Osteocyte (in vitro differentiated cells): ENCODE data around the gene SOHLH2. TPM values are rescaled to one million over a fixed set of nuclear protein-coding genes. Genes with fewer than 3 reads are reported as not detected.

Experiments
- DNase-seq: peaks from one replicate; pipeline ENCODE4 v3.0.0; 2021; ENCODE audit warnings: mixed read lengths; ENCODE audit not compliant: unreplicated experiment; ENCODE audit errors: extremely low spot score
- H3K27ac Mint-ChIP-seq: one replicate; pipeline ENCODE4 v1.8.0; 2021; ENCODE audit warnings: mild to moderate bottlenecking, mixed read lengths; ENCODE audit not compliant: unreplicated experiment
- H3K27me3 Mint-ChIP-seq: one replicate; pipeline ENCODE4 v1.8.0; 2021; ENCODE audit warnings: mixed read lengths; ENCODE audit not compliant: unreplicated experiment
- H3K36me3 Mint-ChIP-seq: one replicate; pipeline ENCODE4 v1.8.0; 2021; ENCODE audit warnings: mixed read lengths; ENCODE audit not compliant: unreplicated experiment
- H3K4me1 Mint-ChIP-seq: one replicate; pipeline ENCODE4 v1.8.0; 2021; ENCODE audit warnings: mixed read lengths; ENCODE audit not compliant: unreplicated experiment
- H3K4me3 Mint-ChIP-seq: one replicate; pipeline ENCODE4 v1.8.0; 2021; ENCODE audit warnings: mild to moderate bottlenecking, moderate library complexity, mixed read lengths; ENCODE audit not compliant: unreplicated experiment
- H3K9me3 Mint-ChIP-seq: one replicate; pipeline ENCODE4 v1.8.0; 2021; ENCODE audit warnings: mixed read lengths; ENCODE audit not compliant: unreplicated experiment
- CTCF ChIP-seq: fragments of 200-600 bp; sonication (generic); IDR thresholded peaks from 2 replicates; pipeline ENCODE4 v1.5.0; 2021; ENCODE audit warnings: antibody characterized with exemption, mild to moderate bottlenecking, moderate library complexity
- total RNA-seq: library from RNA; stranded (reverse); gene quantifications from 2 replicates; pipeline ENCODE4 v1.2.1, GENCODE V29; 2021

SOHLH2 gene
- total RNA-seq, 1 donor from 2014 or later = not detected

GRCh38 chr13:36126491-36126890, 87.9 kb downstream of the SOHLH2 start:
- TF ChIP-seq CTCF = no peak
- DNase-seq = no peak
- no peak overlapping the region for H3K27ac Mint-ChIP-seq
- H3K4me3 Mint-ChIP-seq = no peak overlapping the region
- H3K9me3 Mint-ChIP-seq = no peaks in the 10 kb centered on the region
- H3K36me3 Mint-ChIP-seq = no peaks in the 10 kb centered on the region
- peaks cover 46% of the 10 kb centered on the region for H3K27me3 Mint-ChIP-seq
- H3K4me1 Mint-ChIP-seq = peaks cover 20% of the 10 kb centered on the region

- peaks cover 44% of the 10 kb centered on the region for H3K27me3 Mint-ChIP-seq
- H3K9me3 Mint-ChIP-seq = no peaks in the 10 kb centered on the region
- H3K27ac Mint-ChIP-seq = no peak overlapping the region
- no peak for TF ChIP-seq CTCF
- H3K4me3 Mint-ChIP-seq = no peak overlapping the region
- no peaks in the 10 kb centered on the region for H3K36me3 Mint-ChIP-seq
- H3K4me1 Mint-ChIP-seq = peaks cover 18% of the 10 kb centered on the region
- DNase-seq = no peak
These were observed 88.5 kb downstream of the SOHLH2 start for GRCh38 chr13:36125841-36126240.

- TF ChIP-seq CTCF = no peak
- Mint-ChIP-seq H3K4me1 (peaks cover 11% of the 10 kb centered on the region), H3K9me3 (no peaks in the 10 kb centered on the region), H3K36me3 (no peaks in the 10 kb centered on the region), H3K4me3 (no peak overlapping the region), H3K27me3 (peaks cover 40% of the 10 kb centered on the region), H3K27ac (no peak overlapping the region)
- DNase-seq = no peak
These were observed 90.0 kb downstream of the SOHLH2 start for GRCh38 chr13:36124236-36124822.

Other genes starting within 250 kb of the SOHLH2 start
- gene DCLK1, start 83.2 kb downstream of the SOHLH2 start, total RNA-seq = 7.8 and 9.1 TPM in 2 replicates
- 0.43 and 0.60 TPM in 2 replicates for gene CCDC169, start 83.3 kb upstream of the SOHLH2 start, total RNA-seq
- gene SPART, start 131.8 kb upstream of the SOHLH2 start, total RNA-seq = 87.1 and 102 TPM in 2 replicates
- gene CCNA1, start 217.9 kb upstream of the SOHLH2 start, total RNA-seq = not detected in 2 replicates